Keratinocyte (primary cell): ENCODE measurements around the gene SHANK1. TPM values are rescaled to one million over a fixed set of nuclear protein-coding genes. Genes with fewer than 3 reads are reported as not detected.

Experiments
- DNase-seq: peaks from one replicate; pipeline ENCODE4 v3.0.0-alpha.2; 2011; ENCODE audit warnings: low read depth, missing footprints, low spot score
- FAIRE-seq: peaks from 2 replicates; lab custom pipeline; 2011; peaks lifted over from hg19 to GRCh38; lab: Jason Lieb, UNC
- H2AFZ ChIP-seq: 2 replicates; pipeline ENCODE4 v1.6.0; 2012; ENCODE audit warnings: low read length, control low read depth, inconsistent platforms; ENCODE audit not compliant: control insufficient read depth
- H3K27ac ChIP-seq: 2 replicates; pipeline ENCODE4 v1.5.1; 2011; ENCODE audit warnings: low read length; ENCODE audit not compliant: control insufficient read depth, insufficient read depth
- H3K27me3 ChIP-seq: 3 replicates; pipeline ENCODE4 v1.6.0; 2011; ENCODE audit warnings: low read length; ENCODE audit not compliant: control insufficient read depth, insufficient read depth; ENCODE audit errors: extremely low read depth
- H3K36me3 ChIP-seq, 2 experiments: 2 replicates in 1 of 2; 3 replicates in 1 of 2; pipeline ENCODE4 v1.5.1; 2011; ENCODE audit warnings: low read length in 2 of 2, mild to moderate bottlenecking in 1 of 2; ENCODE audit not compliant: control insufficient read depth in 2 of 2, insufficient read depth in 2 of 2; ENCODE audit errors: extremely low read depth in 1 of 2
- H3K4me1 ChIP-seq: 3 replicates; pipeline ENCODE4 v1.5.1; 2011; ENCODE audit warnings: low read length; ENCODE audit not compliant: control insufficient read depth, insufficient read depth; ENCODE audit errors: extremely low read depth
- H3K4me2 ChIP-seq: 3 replicates; pipeline ENCODE4 v1.6.0; 2011; ENCODE audit warnings: low read depth, low read length; ENCODE audit not compliant: control insufficient read depth, insufficient read depth; ENCODE audit errors: extremely low read depth
- H3K4me3 ChIP-seq, 3 experiments: fragments of 200-600 bp in 1 of 3; sonication (generic) in 1 of 3; 2 replicates in 2 of 3; 3 replicates in 1 of 3; pipeline ENCODE4 v1.5.1; 2011 to 2016; ENCODE audit warnings: low read length in 3 of 3, mild to moderate bottlenecking in 3 of 3, control low read depth in 2 of 3, inconsistent platforms in 1 of 3, low read depth in 1 of 3, mixed read lengths in 1 of 3, mixed run types in 1 of 3, moderate library complexity in 1 of 3; ENCODE audit not compliant: control insufficient read depth in 2 of 3, insufficient read depth in 2 of 3; ENCODE audit errors: extremely low read depth in 1 of 3
- H3K79me2 ChIP-seq: 2 replicates; pipeline ENCODE4 v1.6.0; 2012; ENCODE audit warnings: low read length; ENCODE audit not compliant: control insufficient read depth, insufficient read depth
- H3K9ac ChIP-seq: 3 replicates; pipeline ENCODE4 v1.6.0; 2011; ENCODE audit warnings: low read length; ENCODE audit not compliant: control insufficient read depth, insufficient read depth; ENCODE audit errors: extremely low read depth
- H3K9me1 ChIP-seq: 3 replicates; pipeline ENCODE4 v1.6.0; 2011; ENCODE audit warnings: low read length; ENCODE audit not compliant: control insufficient read depth, insufficient read depth; ENCODE audit errors: extremely low read depth
- H3K9me3 ChIP-seq: 2 replicates; pipeline ENCODE4 v1.5.1; 2012; ENCODE audit warnings: low read depth, low read length; ENCODE audit not compliant: control insufficient read depth
- H4K20me1 ChIP-seq: 3 replicates; pipeline ENCODE4 v1.6.0; 2011; ENCODE audit warnings: low read length; ENCODE audit not compliant: control insufficient read depth, insufficient read depth; ENCODE audit errors: extremely low read depth
- EZH2 ChIP-seq: IDR thresholded peaks from one replicate; pipeline ENCODE4 v1.6.1; 2012; ENCODE audit warnings: inconsistent platforms, mild to moderate bottlenecking, low read length, moderate library complexity
- dilution Hi-C: fragments of 300-500 bp; cut with MboI; formaldehyde crosslinking; loops from one replicate; pipeline ENCODE4 v1.7.0; 2020; ENCODE audit warnings: low sequenced_read_pairs; ENCODE audit not compliant: extremely low pct_ligation_motif_present
- polyA plus RNA-seq, 5 experiments: library from polyadenylated mRNA; depleted of rRNA in 3 of 5; stranded (reverse) in 3 of 5; stranded (forward) in 1 of 5; unstranded in 1 of 5; fragments of >200 nt; gene quantifications; 1 replicate in 1 of 5; 2 replicates in 3 of 5; 3 replicates in 1 of 5; pipeline versions ENCODE4 v1.2.1 to v1.2.3, GENCODE V29; 2011 to 2012; ENCODE audit warnings: missing spikeins in 2 of 5, low read depth in 1 of 5, low replicate concordance in 1 of 5
- TF ChIP-seq, protein P1 (sequence below), 3 experiments: IDR thresholded peaks in 1 of 3; conservative IDR thresholded peaks in 1 of 3; optimal IDR thresholded peaks in 1 of 3; 2 replicates in 2 of 3; 3 replicates in 1 of 3; pipeline versions ENCODE3 to v1.5.1; 2011; ENCODE audit warnings: low read length in 3 of 3, mild to moderate bottlenecking in 3 of 3, moderate library complexity in 2 of 3, control low read depth in 1 of 3, inconsistent platforms in 1 of 3; ENCODE audit not compliant: insufficient read depth in 2 of 3; ENCODE audit errors: extremely low read depth in 1 of 3

Gene SHANK1
- polyA plus RNA-seq, 1 donor (not counting 4 experiments of a cell fraction or from before 2014, with no cell fraction given): 0.51 TPM

DNA sequence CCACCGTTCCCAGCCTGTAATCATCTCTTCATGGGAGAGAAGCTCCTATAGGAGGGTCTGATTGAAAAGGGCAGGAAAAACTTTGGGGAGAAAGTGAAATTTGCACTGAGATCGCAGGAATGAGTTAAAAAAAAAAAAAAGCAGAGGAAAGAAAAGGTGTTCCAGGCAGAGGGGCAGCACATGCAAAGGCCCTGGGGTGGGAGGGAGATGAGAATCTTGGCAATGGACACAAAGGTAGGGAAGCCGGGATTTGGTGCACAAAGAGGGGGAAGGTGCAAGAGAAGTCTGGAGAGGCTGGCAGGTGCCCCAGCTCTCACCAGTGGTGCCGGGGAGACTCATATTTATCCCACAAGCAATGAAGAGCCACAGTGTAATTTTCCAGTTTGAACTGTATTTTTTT, 34.3 kb upstream of the SHANK1 start:
- no peak overlapping the region for H3K4me3 ChIP-seq
- no peak overlapping the region for H3K9ac ChIP-seq
- no peaks in the 10 kb centered on the region for H3K36me3 ChIP-seq
- dilution Hi-C loops: no loop called here
- H3K27me3 ChIP-seq: no peaks in the 10 kb centered on the region
- DNase-seq (no peak), FAIRE-seq (no peak)
- no peaks in the 10 kb centered on the region for H3K9me1 ChIP-seq
- no peaks in the 10 kb centered on the region for H3K79me2 ChIP-seq
- no peaks in the 10 kb centered on the region for H3K4me1 ChIP-seq
- no peak overlapping the region for H3K27ac ChIP-seq
- H3K9me3 ChIP-seq: no peaks in the 10 kb centered on the region
- no peaks in the 10 kb centered on the region for H4K20me1 ChIP-seq
- no peak overlapping the region for H2AFZ ChIP-seq
- TF ChIP-seq, protein P1, sequence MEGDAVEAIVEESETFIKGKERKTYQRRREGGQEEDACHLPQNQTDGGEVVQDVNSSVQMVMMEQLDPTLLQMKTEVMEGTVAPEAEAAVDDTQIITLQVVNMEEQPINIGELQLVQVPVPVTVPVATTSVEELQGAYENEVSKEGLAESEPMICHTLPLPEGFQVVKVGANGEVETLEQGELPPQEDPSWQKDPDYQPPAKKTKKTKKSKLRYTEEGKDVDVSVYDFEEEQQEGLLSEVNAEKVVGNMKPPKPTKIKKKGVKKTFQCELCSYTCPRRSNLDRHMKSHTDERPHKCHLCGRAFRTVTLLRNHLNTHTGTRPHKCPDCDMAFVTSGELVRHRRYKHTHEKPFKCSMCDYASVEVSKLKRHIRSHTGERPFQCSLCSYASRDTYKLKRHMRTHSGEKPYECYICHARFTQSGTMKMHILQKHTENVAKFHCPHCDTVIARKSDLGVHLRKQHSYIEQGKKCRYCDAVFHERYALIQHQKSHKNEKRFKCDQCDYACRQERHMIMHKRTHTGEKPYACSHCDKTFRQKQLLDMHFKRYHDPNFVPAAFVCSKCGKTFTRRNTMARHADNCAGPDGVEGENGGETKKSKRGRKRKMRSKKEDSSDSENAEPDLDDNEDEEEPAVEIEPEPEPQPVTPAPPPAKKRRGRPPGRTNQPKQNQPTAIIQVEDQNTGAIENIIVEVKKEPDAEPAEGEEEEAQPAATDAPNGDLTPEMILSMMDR (optimal IDR thresholded peaks at IDR 0.05 in 1 of 3, IDR thresholded peaks at IDR 0.05 in 1 of 3, conservative IDR thresholded peaks at IDR 0.05 in 1 of 3; ENCODE audit: extremely low read depth in 1 of 3, insufficient read depth in 2 of 3, low read length in 3 of 3): no peak
- no peak overlapping the region for H3K4me2 ChIP-seq

DNA sequence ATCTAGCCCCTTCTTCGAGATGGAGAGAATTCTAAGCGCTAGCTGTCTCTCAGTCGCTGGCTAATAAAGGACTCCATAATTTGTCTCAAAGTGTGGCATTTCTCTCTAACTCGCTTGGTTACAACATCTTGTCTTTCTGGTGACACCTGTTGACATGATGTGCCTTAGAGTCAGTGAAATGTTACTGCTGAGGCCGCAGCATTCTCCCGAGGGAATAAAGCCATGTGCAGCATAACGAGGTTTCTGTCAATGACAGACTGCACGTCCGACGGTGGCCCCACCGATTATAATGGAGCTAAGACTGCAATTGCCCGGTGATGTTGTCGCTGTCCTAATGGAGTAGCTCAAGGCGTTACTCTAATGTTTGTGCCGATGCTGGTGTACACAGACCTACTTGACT, 30.4 kb upstream of the SHANK1 start:
- Histone ChIP-seq H3K4me2 (no peak overlapping the region), H3K36me3 (no peaks in the 10 kb centered on the region), H3K4me3 (no peak overlapping the region), H3K27me3 (no peaks in the 10 kb centered on the region), H4K20me1 (no peaks in the 10 kb centered on the region), H3K9ac (no peak overlapping the region), H2AFZ (no peak overlapping the region), H3K27ac (no peak overlapping the region), H3K9me1 (no peaks in the 10 kb centered on the region), H3K79me2 (no peaks in the 10 kb centered on the region), H3K4me1 (no peaks in the 10 kb centered on the region), H3K9me3 (no peaks in the 10 kb centered on the region)
- no peak for FAIRE-seq
- dilution Hi-C loops: no loop called here
- DNase-seq: no peak
- TF ChIP-seq EZH2: no peak
- TF ChIP-seq, protein P1 (optimal IDR thresholded peaks at IDR 0.05 in 1 of 3, IDR thresholded peaks at IDR 0.05 in 1 of 3, conservative IDR thresholded peaks at IDR 0.05 in 1 of 3; ENCODE audit: extremely low read depth in 1 of 3, insufficient read depth in 2 of 3, low read length in 3 of 3): no peak
